Gastrocnemius medialis (tissue), 4 donors: ENCODE measurements around the gene KCNV2.

Source experiments
- CTCF ChIP-seq, 5 experiments: fragments of 450-650 bp in 3 of 5; fragments of 200-600 bp in 2 of 5; sonication (generic) in 2 of 5; IDR thresholded peaks in 4 of 5; conservative IDR thresholded peaks in 1 of 5; 1 replicate in 4 of 5; 2 replicates in 1 of 5; pipeline ENCODE4 v1.5.1; 2016 to 2019; ENCODE audit warnings: antibody characterized with exemption in 5 of 5, mild to moderate bottlenecking in 3 of 5, moderate library complexity in 3 of 5
- POLR2A ChIP-seq, 2 donors: fragments of 450-650 bp; IDR thresholded peaks; one replicate each; pipeline ENCODE4 v1.6.1; 2017; ENCODE audit warnings: antibody characterized with exemption in 2 of 2, mild to moderate bottlenecking in 2 of 2, moderate library complexity in 2 of 2

GRCh38 chr9:2726650-2727340 is 9.5 kb downstream of the KCNV2 start:
- no peak for TF ChIP-seq CTCF (IDR thresholded peaks at IDR 0.05 in 4 of 5, conservative IDR thresholded peaks at IDR 0.05 in 1 of 5)
- TF ChIP-seq POLR2A (IDR thresholded peaks at IDR 0.05) = no peak
